HepG2 (cell line): ENCODE results near the gene RILP. TPM values are rescaled to one million over a fixed set of nuclear protein-coding genes. Genes with fewer than 3 reads are reported as not detected.

Experiments
- ARNT2 ChIP-seq: sonication (generic); formaldehyde crosslinking; IDR thresholded peaks from 2 replicates; pipeline ENCODE4 v1.8.0; 2022; ENCODE audit warnings: mild to moderate bottlenecking, low read depth, missing genetic modification reagents, moderate library complexity
- ATAD3A ChIP-seq: sonication (generic); formaldehyde crosslinking; IDR thresholded peaks from 2 replicates; pipeline ENCODE4 v1.4.0; 2020; ENCODE audit warnings: missing genetic modification reagents
- ATF7-NPFF ChIP-seq: sonication (generic); formaldehyde crosslinking; IDR thresholded peaks from 2 replicates; pipeline ENCODE4 v1.8.1; 2023; ENCODE audit warnings: mild to moderate bottlenecking, low read depth, missing genetic modification reagents, moderate library complexity
- CENPX ChIP-seq: sonication (generic); formaldehyde crosslinking; IDR thresholded peaks from 2 replicates; pipeline ENCODE4 v1.9.0; 2021; ENCODE audit warnings: mild to moderate bottlenecking, missing genetic modification reagents, moderate library complexity
- FOXJ3 ChIP-seq: sonication (generic); formaldehyde crosslinking; IDR thresholded peaks from 2 replicates; pipeline ENCODE4 v1.4.0; 2020; ENCODE audit warnings: missing genetic modification reagents, mild to moderate bottlenecking, borderline replicate concordance
- GATAD1 ChIP-seq: IDR thresholded peaks from 2 replicates; pipeline ENCODE4 v1.6.1; 2016; ENCODE audit warnings: missing genetic modification reagents, missing compliant biosample characterization
- HHEX ChIP-seq: IDR thresholded peaks from 2 replicates; pipeline ENCODE4 v1.6.1; 2016; ENCODE audit warnings: control low read depth
- HNRNPH1 ChIP-seq: fragments of 200-400 bp; formaldehyde crosslinking; optimal IDR thresholded peaks from 2 replicates; pipeline ENCODE3; 2017; ENCODE audit warnings: mild to moderate bottlenecking, low read depth, low read length
- HNRNPK ChIP-seq: fragments of 200-400 bp; formaldehyde crosslinking; IDR thresholded peaks from 2 replicates; pipeline ENCODE4 v1.6.1; 2018; ENCODE audit warnings: low read length, low read depth, moderate library complexity, mild to moderate bottlenecking; ENCODE audit not compliant: poor library complexity, severe bottlenecking
- JUNB ChIP-seq: sonication (generic); formaldehyde crosslinking; IDR thresholded peaks from 2 replicates; pipeline ENCODE4 v1.8.0; 2022; ENCODE audit warnings: missing genetic modification reagents, mild to moderate bottlenecking, borderline replicate concordance
- KDM5A ChIP-seq: fragments of 200-600 bp; sonication (generic); IDR thresholded peaks from 2 replicates; pipeline ENCODE4 v1.7.0; 2018; ENCODE audit warnings: antibody characterized with exemption, mild to moderate bottlenecking, low read length, borderline replicate concordance
- KLF15 ChIP-seq: sonication (generic); formaldehyde crosslinking; IDR thresholded peaks from 2 replicates; pipeline ENCODE4 v1.8.1; 2023; ENCODE audit warnings: borderline replicate concordance, mild to moderate bottlenecking, inconsistent platforms, missing genetic modification reagents, mixed read lengths
- MED8 ChIP-seq: sonication (generic); formaldehyde crosslinking; IDR thresholded peaks from 2 replicates; pipeline ENCODE4 v1.8.1; 2023; ENCODE audit warnings: mild to moderate bottlenecking, missing genetic modification reagents; ENCODE audit not compliant: insufficient replicate concordance
- MTF2 ChIP-seq: sonication (generic); formaldehyde crosslinking; IDR thresholded peaks from 2 replicates; pipeline ENCODE4 v1.5.0; 2020; ENCODE audit warnings: missing genetic modification reagents, borderline replicate concordance
- RAD21 ChIP-seq: fragments of 450-650 bp; formaldehyde crosslinking; IDR thresholded peaks from 2 replicates; pipeline ENCODE4 v1.5.0; 2020; ENCODE audit warnings: mild to moderate bottlenecking
- SIN3B ChIP-seq: fragments of 150-350 bp; IDR thresholded peaks from 2 replicates; pipeline ENCODE4 v1.6.1; 2014; ENCODE audit warnings: low read length
- TAF1 ChIP-seq: sonication (generic); formaldehyde crosslinking; IDR thresholded peaks from 2 replicates; pipeline ENCODE4 v1.4.0; 2020; ENCODE audit warnings: missing genetic modification reagents
- XBP1 ChIP-seq: sonication (generic); formaldehyde crosslinking; IDR thresholded peaks from 2 replicates; pipeline ENCODE4 v1.5.0; 2020; ENCODE audit warnings: missing genetic modification reagents
- ZKSCAN5 ChIP-seq: sonication (generic); formaldehyde crosslinking; IDR thresholded peaks from 2 replicates; pipeline ENCODE4 v1.5.1; 2020; ENCODE audit warnings: mild to moderate bottlenecking, missing genetic modification reagents
- ZNF225 ChIP-seq: sonication (generic); formaldehyde crosslinking; IDR thresholded peaks from 2 replicates; pipeline ENCODE4 v1.4.0; 2020; ENCODE audit warnings: mild to moderate bottlenecking, missing genetic modification reagents
- ZNF234 ChIP-seq: sonication (generic); formaldehyde crosslinking; conservative IDR thresholded peaks from 2 replicates; pipeline ENCODE4 v1.5.1; 2020; ENCODE audit warnings: mild to moderate bottlenecking, missing genetic modification reagents
- ZNF235 ChIP-seq: sonication (generic); formaldehyde crosslinking; IDR thresholded peaks from 2 replicates; pipeline ENCODE4 v1.8.1; 2023; ENCODE audit warnings: mild to moderate bottlenecking, missing genetic modification reagents, borderline replicate concordance
- ZNF296 ChIP-seq: sonication (generic); formaldehyde crosslinking; conservative IDR thresholded peaks from 2 replicates; pipeline ENCODE4 v1.5.0; 2020; ENCODE audit warnings: mild to moderate bottlenecking, missing genetic modification reagents
- ZNF556 ChIP-seq: sonication (generic); formaldehyde crosslinking; IDR thresholded peaks from 2 replicates; pipeline ENCODE4 v1.4.0; 2020; ENCODE audit warnings: mild to moderate bottlenecking, missing genetic modification reagents, borderline replicate concordance
- ZNF605 ChIP-seq: sonication (generic); formaldehyde crosslinking; IDR thresholded peaks from 2 replicates; pipeline ENCODE4 v1.8.0; 2022; ENCODE audit warnings: mild to moderate bottlenecking, missing genetic modification reagents
- ZNF672 ChIP-seq: sonication (generic); formaldehyde crosslinking; IDR thresholded peaks from 2 replicates; pipeline ENCODE4 v1.8.1; 2022; ENCODE audit warnings: missing genetic modification reagents
- ZNF674 ChIP-seq: sonication (generic); formaldehyde crosslinking; IDR thresholded peaks from 2 replicates; pipeline ENCODE4 v1.5.0; 2020; ENCODE audit warnings: low read depth, mild to moderate bottlenecking, missing genetic modification reagents
- ZNF777 ChIP-seq: sonication (generic); formaldehyde crosslinking; IDR thresholded peaks from 2 replicates; pipeline ENCODE4 v1.4.0; 2020; ENCODE audit warnings: missing genetic modification reagents
- polyA plus RNA-seq, 8 experiments: library from polyadenylated mRNA; depleted of rRNA in 3 of 8; stranded (reverse) in 7 of 8; unstranded in 1 of 8; fragments of >200 nt; fragmentation: Illumina TruSeq in 4 of 8; extraction: Trizol in 4 of 8; gene quantifications; 2 replicates each; pipeline versions ENCODE4 v1.2.1 to v1.2.3, GENCODE V29; 2011 to 2016; ENCODE audit warnings: low read depth in 4 of 8, missing spikeins in 1 of 8, mixed read lengths in 1 of 8; ENCODE audit not compliant: insufficient read depth in 1 of 8
- total RNA-seq, 5 experiments: library from RNA; depleted of rRNA; stranded (reverse); fragments of >200 nt; fragmentation: Illumina TruSeq; extraction: Trizol; gene quantifications; 2 replicates each; pipeline ENCODE4 v1.2.3, GENCODE V29; 2016; ENCODE audit warnings: low read depth in 1 of 5
- TF ChIP-seq, protein P1 (sequence below): sonication (generic); formaldehyde crosslinking; IDR thresholded peaks from 2 replicates; pipeline ENCODE4 v1.5.0; 2020; ENCODE audit warnings: missing genetic modification reagents, mild to moderate bottlenecking, borderline replicate concordance
- TF ChIP-seq, protein P2 (sequence below): IDR thresholded peaks from 2 replicates; pipeline ENCODE4 v1.6.1; 2016; ENCODE audit warnings: low read depth, borderline replicate concordance

RILP gene
- total and polyA plus RNA-seq, 2 of the 13 experiments (the other 11 are each of a cell fraction or from before 2014, with no cell fraction given): 6.6 to 8.1 TPM

DNA sequence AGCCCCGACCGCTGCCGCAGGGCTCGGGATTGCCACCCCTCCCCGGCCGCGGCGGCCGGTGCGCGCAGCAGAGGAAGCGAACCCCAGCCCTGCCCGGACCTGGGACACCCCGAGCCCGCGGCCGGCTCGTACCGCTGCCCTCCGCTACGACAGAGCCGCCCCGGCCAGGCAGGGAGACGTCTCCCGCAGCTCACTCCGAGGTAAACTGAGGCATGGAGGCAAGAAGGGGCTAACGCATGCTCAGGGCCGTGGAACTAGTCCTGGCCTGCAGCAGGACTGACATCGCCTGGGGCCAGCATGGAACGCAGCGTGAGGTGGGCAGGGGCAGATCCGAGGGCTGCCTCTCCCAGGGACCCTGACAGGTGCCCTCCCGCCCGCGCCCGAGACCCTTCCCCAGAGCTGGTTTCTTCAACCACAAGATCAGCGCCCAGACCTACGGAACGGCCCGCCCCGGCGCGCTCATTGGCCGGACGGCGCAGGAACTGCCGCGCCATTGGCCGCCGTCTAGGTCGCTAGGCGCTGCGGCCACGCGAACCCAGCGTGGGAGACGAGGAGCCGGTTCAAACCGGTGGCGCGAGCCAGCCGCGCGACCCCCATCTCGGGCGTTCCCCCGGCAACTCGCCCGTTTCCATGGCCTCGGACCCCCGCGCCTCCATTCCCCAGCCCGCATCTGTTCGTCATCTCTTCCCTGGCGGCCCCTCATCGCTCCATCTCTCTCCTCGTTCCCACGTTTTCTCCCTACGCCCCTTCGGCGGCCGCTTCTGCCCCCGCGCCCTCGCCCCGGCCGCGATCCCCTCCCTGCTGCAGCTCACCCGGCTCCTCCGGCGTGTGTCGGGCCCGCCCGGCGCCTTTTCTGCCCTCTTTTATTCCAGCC, 21.4 kb downstream of the RILP start, which contains the start of gene SLC43A2 (continued):
- TF ChIP-seq CENPX (CRISPR knock-in tag) (no peak), SIN3B (no peak), RAD21 (CRISPR knock-in tag) (peak; percentile 5; the same call in 1 of the 2 replicates), JUNB (no peak), XBP1 (CRISPR knock-in tag) (no peak), ZNF234 (no peak), ARNT2 (CRISPR knock-in tag) (peak; percentile 41; the same call in 1 of the 2 replicates), ZNF605 (CRISPR knock-in tag) (no peak; the same call in none of the 2 replicates), ZNF296 (CRISPR knock-in tag) (no peak), FOXJ3 (CRISPR knock-in tag) (no peak), ZNF672 (no peak), MTF2 (CRISPR knock-in tag) (no peak), ATF7-NPFF (CRISPR knock-in tag) (peak; percentile 26; the same call in 1 of the 2 replicates), HNRNPH1 (no peak), ATAD3A (CRISPR knock-in tag) (no peak), KDM5A (no peak), KLF15 (CRISPR knock-in tag) (no peak), ZNF777 (CRISPR knock-in tag) (peak; percentile 22; the same call in 1 of the 2 replicates), TAF1 (CRISPR knock-in tag) (peak; percentile 14; the same call in 1 of the 2 replicates), ZNF225 (CRISPR knock-in tag) (no peak; the same call in 1 of the 2 replicates), ZNF674 (CRISPR knock-in tag) (no peak), ZNF235 (CRISPR knock-in tag) (peak; percentile 84; the same call in 1 of the 2 replicates), GATAD1 (CRISPR knock-in tag) (no peak), MED8 (CRISPR knock-in tag) (no peak), HHEX (CRISPR knock-in tag) (no peak), HNRNPK (no peak), ZNF556 (no peak; the same call in 1 of the 2 replicates), ZKSCAN5 (CRISPR knock-in tag) (no peak)
- TF ChIP-seq, protein P1, sequence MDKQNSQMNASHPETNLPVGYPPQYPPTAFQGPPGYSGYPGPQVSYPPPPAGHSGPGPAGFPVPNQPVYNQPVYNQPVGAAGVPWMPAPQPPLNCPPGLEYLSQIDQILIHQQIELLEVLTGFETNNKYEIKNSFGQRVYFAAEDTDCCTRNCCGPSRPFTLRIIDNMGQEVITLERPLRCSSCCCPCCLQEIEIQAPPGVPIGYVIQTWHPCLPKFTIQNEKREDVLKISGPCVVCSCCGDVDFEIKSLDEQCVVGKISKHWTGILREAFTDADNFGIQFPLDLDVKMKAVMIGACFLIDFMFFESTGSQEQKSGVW (CRISPR knock-in tag): 0 out of 2 replicates have a peak, but pooled peaks have one; percentile 63
- TF ChIP-seq, protein P2, sequence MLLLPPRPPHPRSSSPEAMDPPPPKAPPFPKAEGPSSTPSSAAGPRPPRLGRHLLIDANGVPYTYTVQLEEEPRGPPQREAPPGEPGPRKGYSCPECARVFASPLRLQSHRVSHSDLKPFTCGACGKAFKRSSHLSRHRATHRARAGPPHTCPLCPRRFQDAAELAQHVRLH (CRISPR knock-in tag): no peak
